ENCODE data around the gene RSPH9.
A peak's percentile ranks its signal among the peaks of the same experiment; 100 is the strongest.
"Not testable (repeated sequence)": the region's sequence is repeated elsewhere in the genome, so short reads cannot be mapped to it uniquely, and the experiment has no call there.

RSPH9 gene

DNA sequence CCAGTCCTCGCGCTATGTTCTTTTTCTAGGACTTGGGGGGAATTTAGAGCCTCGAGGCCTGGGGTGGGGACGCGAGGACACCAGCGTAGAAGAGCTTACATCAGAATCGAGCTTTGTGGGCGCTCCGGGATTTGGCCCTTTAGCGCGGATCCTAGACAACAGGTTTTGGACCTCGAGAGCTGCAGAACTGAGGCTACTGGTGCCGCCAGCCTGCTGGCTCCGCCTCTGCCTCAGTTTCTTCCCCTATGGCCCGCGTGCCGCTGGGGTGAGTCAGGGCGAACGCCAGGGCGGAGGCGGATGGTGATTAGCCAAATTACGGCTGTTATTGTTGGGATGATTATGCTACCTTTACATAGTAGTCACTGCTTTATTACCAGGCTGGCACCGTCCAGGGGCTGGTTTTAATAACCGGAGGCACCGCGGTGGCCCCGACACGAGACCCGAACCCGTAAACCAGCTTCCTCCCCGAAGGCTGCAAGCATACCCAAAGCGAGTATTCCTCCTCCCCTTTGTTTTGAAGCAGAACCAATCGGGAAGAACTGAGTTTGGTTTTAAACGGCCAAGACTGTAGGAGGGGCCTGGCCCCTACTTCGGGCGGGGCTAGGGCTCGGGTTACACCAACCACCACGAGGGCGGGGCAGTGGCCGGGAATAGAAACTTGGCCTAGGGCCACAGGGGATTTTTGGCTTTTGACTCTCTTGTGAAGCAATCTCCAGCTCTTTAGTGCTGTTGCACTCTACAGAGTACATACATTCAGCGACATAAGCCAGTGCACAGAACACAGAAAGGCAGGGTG is 15.1 kb upstream of the RSPH9 start:
- H3K27me3 ChIP-seq (ENCODE audit: insufficient read depth, insufficient read length), result no peaks in the 10 kb centered on the region
- peak; percentile 85 for DNase-seq (ENCODE audit: low read depth, low spot score)
- H3K36me3 ChIP-seq (ENCODE audit: insufficient read depth, insufficient read length, low read length), result peaks cover 29% of the 10 kb centered on the region
- TF ChIP-seq SUZ12 (IDR thresholded peaks at IDR 0.05; ENCODE audit: extremely low read depth, insufficient read depth, insufficient read length), result no peak
- TF ChIP-seq ZNF274 (IDR thresholded peaks at IDR 0.05; ENCODE audit: low read depth, low read length), result no peak
- no peak for TF ChIP-seq YY1 (IDR thresholded peaks at IDR 0.05; ENCODE audit: insufficient read depth, insufficient read length)
- H3K4me3 ChIP-seq (ENCODE audit: insufficient read length, low read depth), result peak overlapping the region; percentile 82
- H3K9me3 ChIP-seq (ENCODE audit: insufficient read depth, low read length), result no peaks in the 10 kb centered on the region
- H3K4me1 ChIP-seq (ENCODE audit: insufficient read depth, insufficient read length), result no peaks in the 10 kb centered on the region
- peak overlapping the region; percentile 92 for H3K9ac ChIP-seq (ENCODE audit: insufficient read length, low read depth)

DNA sequence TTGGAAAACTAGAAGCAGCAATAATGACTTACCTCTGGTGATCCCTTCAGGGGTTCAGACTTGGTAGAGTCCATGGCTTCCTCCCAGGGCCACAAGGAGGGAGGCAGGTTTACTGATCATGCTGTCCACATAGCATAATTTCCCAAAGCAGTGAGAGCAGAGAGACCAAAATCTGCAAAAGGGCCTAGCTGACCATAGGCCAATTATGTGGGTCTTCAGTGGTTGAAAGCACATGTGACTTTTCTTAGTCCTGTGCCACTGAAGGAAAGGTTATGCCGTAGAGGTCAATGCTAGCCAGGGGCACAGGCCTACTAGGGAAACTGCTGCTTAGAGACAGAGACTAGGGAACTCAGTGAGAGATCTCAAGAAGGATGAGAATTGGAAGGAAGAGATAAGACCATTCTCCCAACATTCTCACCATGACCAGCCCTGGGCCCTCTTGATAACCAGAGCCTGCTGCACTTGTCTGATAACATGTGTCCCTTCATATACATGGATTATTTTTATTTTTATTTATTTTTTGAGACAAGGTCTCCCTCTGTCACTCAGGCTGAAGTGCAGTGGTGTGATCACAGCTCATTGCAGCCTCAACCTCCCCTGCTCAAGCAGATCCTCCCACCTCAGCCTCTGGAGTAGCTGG is 13.7 kb upstream of the RSPH9 start:
- H3K9me3 ChIP-seq (ENCODE audit: insufficient read depth, low read length), result no peaks in the 10 kb centered on the region
- peaks cover 4% of the 10 kb centered on the region for H3K4me1 ChIP-seq (ENCODE audit: insufficient read depth, insufficient read length)
- no peaks in the 10 kb centered on the region for H3K27me3 ChIP-seq (ENCODE audit: insufficient read depth, insufficient read length)
- no peak overlapping the region for H3K4me3 ChIP-seq (ENCODE audit: insufficient read length, low read depth)
- DNase-seq (ENCODE audit: low read depth, low spot score), result no peak
- H3K36me3 ChIP-seq (ENCODE audit: insufficient read depth, insufficient read length, low read length), result peaks cover 15% of the 10 kb centered on the region
- TF ChIP-seq YY1 (IDR thresholded peaks at IDR 0.05; ENCODE audit: insufficient read depth, insufficient read length) (no peak), ZNF274 (IDR thresholded peaks at IDR 0.05; ENCODE audit: low read depth, low read length) (no peak), SUZ12 (IDR thresholded peaks at IDR 0.05; ENCODE audit: extremely low read depth, insufficient read depth, insufficient read length) (no peak)
- no peak overlapping the region for H3K9ac ChIP-seq (ENCODE audit: insufficient read length, low read depth)

DNA sequence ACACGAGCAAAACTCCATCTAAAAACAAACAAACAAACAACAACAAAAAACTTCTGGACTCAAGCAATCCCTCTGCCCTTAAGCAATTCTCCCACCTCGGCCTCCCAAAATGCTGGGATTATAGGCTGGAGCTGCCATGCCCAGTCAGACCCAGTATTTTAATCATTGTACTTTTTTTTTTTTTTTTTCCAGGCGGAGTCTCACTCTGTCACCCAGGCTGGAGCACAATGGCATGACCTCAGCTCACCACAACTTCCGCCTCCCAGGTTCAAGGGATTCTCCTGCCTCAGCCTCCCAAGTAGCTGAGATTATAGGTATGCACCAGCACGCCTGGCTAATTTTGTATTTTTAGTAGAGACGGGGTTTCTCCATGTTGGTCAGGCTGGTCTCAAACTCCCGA is 11.8 kb upstream of the RSPH9 start:
- not testable (repeated sequence) for H3K4me3 ChIP-seq (ENCODE audit: insufficient read length, low read depth); H3K27me3 ChIP-seq (ENCODE audit: insufficient read depth, insufficient read length); H3K9ac ChIP-seq (ENCODE audit: insufficient read length, low read depth); H3K4me1 ChIP-seq (ENCODE audit: insufficient read depth, insufficient read length); H3K9me3 ChIP-seq (ENCODE audit: insufficient read depth, low read length); DNase-seq (ENCODE audit: low read depth, low spot score)
- peaks cover 12% of the 10 kb centered on the region for H3K36me3 ChIP-seq (ENCODE audit: insufficient read depth, insufficient read length, low read length)

DNA sequence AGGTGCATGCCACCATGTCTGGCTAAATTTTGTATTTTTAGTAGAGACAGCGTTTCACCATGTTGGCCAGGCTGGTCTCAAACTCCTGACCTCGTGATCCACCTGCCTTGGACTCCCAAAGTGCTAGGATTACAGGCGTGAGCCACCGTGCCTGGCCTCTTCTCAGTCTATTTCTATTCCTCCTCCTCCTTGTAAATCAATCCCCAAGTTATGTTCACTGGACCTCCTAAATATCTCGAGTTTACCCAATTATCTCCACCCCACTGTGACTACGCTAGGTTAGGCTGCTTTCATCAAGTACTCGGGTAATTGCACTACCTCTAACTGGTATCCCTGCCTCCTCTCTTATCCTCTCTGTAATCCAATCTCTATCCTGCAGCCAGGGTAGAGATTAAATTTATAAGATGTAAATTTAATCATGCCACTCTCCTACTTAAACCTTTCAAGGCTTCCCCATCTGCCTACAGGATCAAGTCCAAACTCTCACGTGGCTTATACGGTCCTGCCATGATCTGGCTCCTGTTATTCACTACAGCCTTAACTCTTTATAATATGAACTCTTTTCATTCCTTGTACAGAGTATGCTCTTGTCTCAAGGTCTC is 10.0 kb upstream of the RSPH9 start:
- H3K4me1 ChIP-seq (ENCODE audit: insufficient read depth, insufficient read length), result peaks cover 4% of the 10 kb centered on the region
- no peak overlapping the region for H3K9ac ChIP-seq (ENCODE audit: insufficient read length, low read depth)
- TF ChIP-seq YY1 (IDR thresholded peaks at IDR 0.05; ENCODE audit: insufficient read depth, insufficient read length) (no peak), ZNF274 (IDR thresholded peaks at IDR 0.05; ENCODE audit: low read depth, low read length) (no peak), SUZ12 (IDR thresholded peaks at IDR 0.05; ENCODE audit: extremely low read depth, insufficient read depth, insufficient read length) (no peak)

DNA sequence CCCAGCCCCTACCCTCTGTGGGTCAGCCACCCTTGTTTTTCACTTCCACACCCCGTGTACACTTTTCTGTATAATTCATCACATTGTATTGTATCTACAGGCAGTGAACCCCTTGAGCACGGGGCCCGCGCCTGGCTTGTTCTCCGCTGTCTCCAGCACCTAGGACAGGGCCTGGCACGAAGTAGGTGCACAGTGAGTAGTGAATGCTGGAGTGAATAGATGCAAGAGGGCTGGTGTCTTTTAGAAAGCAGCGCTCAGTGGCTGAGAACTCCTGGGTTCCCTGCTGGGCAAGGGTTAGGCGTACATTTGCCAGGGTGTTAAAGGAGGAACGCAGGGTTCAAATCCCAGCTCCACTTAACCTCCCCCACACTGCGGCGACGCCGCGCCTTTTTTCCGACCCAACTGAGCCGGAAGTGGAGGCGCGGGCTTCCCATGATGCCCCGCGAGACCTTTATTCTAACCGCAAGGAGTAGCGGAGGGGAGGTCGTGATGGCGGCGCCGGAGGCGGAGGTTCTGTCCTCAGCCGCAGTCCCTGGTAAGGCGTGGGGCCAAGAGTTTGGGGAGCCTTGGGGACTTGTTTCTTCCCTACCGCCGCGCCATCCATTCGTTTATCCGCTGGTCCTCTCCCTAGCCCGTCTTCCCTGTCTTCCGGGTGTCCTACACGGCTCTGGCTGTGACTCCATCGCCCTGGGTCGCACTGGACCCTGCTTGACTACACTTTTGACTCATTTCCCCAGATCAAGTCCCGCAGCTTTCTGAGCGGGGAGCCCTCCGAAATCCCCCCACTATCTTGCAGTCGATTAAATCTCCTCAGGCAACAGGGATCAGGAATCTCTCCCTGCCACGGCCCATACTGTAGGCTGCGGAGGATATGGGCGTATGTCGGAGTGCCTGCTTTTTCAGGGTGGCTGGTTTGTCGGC is 9.2 kb upstream of the RSPH9 start, which contains the start of gene MAD2L1BP:
TSS of gene MAD2L1BP (plus strand) at position 454 of the 921 bp plus-strand sequence. CDS start at position 490, 36 bp downstream.
- DNase-seq (ENCODE audit: low read depth, low spot score), result peak; percentile 44

More for the DNA sequence above, 10.0 kb upstream of the RSPH9 start:
- Histone ChIP-seq H3K9me3 (ENCODE audit: insufficient read depth, low read length) (no peaks in the 10 kb centered on the region), H3K27me3 (ENCODE audit: insufficient read depth, insufficient read length) (no peaks in the 10 kb centered on the region), H3K4me3 (ENCODE audit: insufficient read length, low read depth) (no peak overlapping the region), H3K36me3 (ENCODE audit: insufficient read depth, insufficient read length, low read length) (peaks cover 22% of the 10 kb centered on the region)
- no peak for DNase-seq (ENCODE audit: low read depth, low spot score)

DNA sequence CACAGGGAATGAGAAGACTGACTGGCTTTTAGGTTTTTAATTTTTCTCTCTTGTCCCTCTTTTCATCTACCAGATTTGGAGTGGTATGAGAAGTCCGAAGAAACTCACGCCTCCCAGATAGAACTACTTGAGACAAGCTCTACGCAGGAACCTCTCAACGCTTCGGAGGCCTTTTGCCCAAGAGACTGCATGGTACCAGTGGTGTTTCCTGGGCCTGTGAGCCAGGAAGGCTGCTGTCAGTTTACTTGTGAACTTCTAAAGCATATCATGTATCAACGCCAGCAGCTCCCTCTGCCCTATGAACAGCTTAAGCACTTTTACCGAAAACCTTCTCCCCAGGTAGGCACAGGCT is 8.6 kb upstream of the RSPH9 start:
- DNase-seq (ENCODE audit: low read depth, low spot score), result no peak
- peaks cover 37% of the 10 kb centered on the region for H3K36me3 ChIP-seq (ENCODE audit: insufficient read depth, insufficient read length, low read length)
- no peaks in the 10 kb centered on the region for H3K9me3 ChIP-seq (ENCODE audit: insufficient read depth, low read length)
- TF ChIP-seq YY1 (IDR thresholded peaks at IDR 0.05; ENCODE audit: insufficient read depth, insufficient read length), result no peak
- no peak for TF ChIP-seq SUZ12 (IDR thresholded peaks at IDR 0.05; ENCODE audit: extremely low read depth, insufficient read depth, insufficient read length)
- TF ChIP-seq ZNF274 (IDR thresholded peaks at IDR 0.05; ENCODE audit: low read depth, low read length), result no peak
- H3K4me1 ChIP-seq (ENCODE audit: insufficient read depth, insufficient read length), result peaks cover 4% of the 10 kb centered on the region
- H3K9ac ChIP-seq (ENCODE audit: insufficient read length, low read depth), result peak overlapping the region; percentile 99
- H3K27me3 ChIP-seq (ENCODE audit: insufficient read depth, insufficient read length), result no peaks in the 10 kb centered on the region
- H3K4me3 ChIP-seq (ENCODE audit: insufficient read length, low read depth), result peak overlapping the region; percentile 95

More for the DNA sequence above, 9.2 kb upstream of the RSPH9 start, which contains the start of gene MAD2L1BP:
- peaks cover 31% of the 10 kb centered on the region for H3K36me3 ChIP-seq (ENCODE audit: insufficient read depth, insufficient read length, low read length)
- H3K9ac ChIP-seq (ENCODE audit: insufficient read length, low read depth), result peak within 1 kb of the TSS; percentile 99
- no peaks in the 10 kb centered on the region for H3K27me3 ChIP-seq (ENCODE audit: insufficient read depth, insufficient read length)
- TF ChIP-seq YY1 (IDR thresholded peaks at IDR 0.05; ENCODE audit: insufficient read depth, insufficient read length) (peak; percentile 60), ZNF274 (IDR thresholded peaks at IDR 0.05; ENCODE audit: low read depth, low read length) (no peak)
- no peaks in the 10 kb centered on the region for H3K9me3 ChIP-seq (ENCODE audit: insufficient read depth, low read length)
- H3K4me3 ChIP-seq (ENCODE audit: insufficient read length, low read depth), result peak within 1 kb of the TSS; percentile 95
- peaks cover 4% of the 10 kb centered on the region for H3K4me1 ChIP-seq (ENCODE audit: insufficient read depth, insufficient read length)
